ENCODE measurements around the gene FADS6.

DNA sequence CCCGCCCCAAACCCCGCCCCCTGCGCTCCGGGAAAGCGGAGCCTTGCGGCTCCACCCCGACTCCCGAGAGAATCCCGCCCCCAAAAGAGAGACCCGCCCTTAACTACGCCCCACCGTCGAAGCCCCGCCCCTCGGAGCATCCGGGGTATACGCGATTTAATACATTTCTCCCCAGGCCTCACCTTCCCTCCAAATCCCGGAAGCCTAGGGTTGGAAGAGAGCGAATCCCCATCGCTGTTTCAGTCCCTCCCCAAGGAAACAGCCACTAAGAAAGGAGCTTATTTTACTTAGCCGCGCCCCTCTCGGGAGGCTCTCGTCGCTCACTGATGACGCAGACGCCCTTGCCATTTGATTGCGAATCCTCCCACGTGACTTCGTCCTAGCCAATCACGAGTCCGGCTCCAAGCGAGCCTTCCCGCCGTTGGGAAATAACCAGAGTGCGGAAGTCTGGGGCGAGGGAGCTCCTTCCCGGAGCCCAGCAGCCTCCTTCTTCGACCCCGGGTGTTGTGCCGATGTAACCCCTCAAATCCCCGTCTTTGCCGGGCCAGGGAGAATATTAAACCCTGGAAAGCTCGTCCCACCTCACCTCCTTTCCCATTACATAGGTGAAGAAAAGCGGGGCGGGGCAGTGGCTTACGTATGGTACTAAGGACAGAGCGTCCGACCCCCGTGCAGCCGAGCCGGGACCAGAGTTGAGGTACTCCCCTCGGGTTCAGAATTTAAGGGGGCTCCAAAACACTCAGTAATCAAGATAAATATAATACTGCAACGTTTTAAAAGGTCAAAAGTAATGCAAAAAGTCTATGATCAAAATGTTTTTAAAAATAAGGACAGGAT is 20.2 kb downstream of the FADS6 start:
- TF ChIP-seq EP300 (conservative IDR thresholded peaks at IDR 0.05; ENCODE audit: poor library complexity, severe bottlenecking) (no peak), EZH2 (IDR thresholded peaks at IDR 0.05; ENCODE audit: borderline replicate concordance, insufficient read depth, low read length, poor library complexity, severe bottlenecking) (no peak), RAD21 (conservative IDR thresholded peaks at IDR 0.05) (peak; percentile 24), POLR2AphosphoS5 (IDR thresholded peaks at IDR 0.05) (peak; percentile 97), TAF1 (IDR thresholded peaks at IDR 0.05; ENCODE audit: low read depth) (peak; percentile 41), MXI1 (conservative IDR thresholded peaks at IDR 0.05; ENCODE audit: poor library complexity, severe bottlenecking) (peak; percentile 74)
- TF ChIP-seq, protein P1, sequence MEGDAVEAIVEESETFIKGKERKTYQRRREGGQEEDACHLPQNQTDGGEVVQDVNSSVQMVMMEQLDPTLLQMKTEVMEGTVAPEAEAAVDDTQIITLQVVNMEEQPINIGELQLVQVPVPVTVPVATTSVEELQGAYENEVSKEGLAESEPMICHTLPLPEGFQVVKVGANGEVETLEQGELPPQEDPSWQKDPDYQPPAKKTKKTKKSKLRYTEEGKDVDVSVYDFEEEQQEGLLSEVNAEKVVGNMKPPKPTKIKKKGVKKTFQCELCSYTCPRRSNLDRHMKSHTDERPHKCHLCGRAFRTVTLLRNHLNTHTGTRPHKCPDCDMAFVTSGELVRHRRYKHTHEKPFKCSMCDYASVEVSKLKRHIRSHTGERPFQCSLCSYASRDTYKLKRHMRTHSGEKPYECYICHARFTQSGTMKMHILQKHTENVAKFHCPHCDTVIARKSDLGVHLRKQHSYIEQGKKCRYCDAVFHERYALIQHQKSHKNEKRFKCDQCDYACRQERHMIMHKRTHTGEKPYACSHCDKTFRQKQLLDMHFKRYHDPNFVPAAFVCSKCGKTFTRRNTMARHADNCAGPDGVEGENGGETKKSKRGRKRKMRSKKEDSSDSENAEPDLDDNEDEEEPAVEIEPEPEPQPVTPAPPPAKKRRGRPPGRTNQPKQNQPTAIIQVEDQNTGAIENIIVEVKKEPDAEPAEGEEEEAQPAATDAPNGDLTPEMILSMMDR (IDR thresholded peaks at IDR 0.05; ENCODE audit: poor library complexity, severe bottlenecking): no peak
